Placental epithelial cell (primary cell): ENCODE results near the gene ATP6V1G2. TPM values are rescaled to one million over a fixed set of nuclear protein-coding genes. Genes with fewer than 3 reads are reported as not detected.
A peak's percentile ranks its signal among the peaks of the same experiment; 100 is the strongest.

ENCODE experiments used
- small RNA-seq: library from RNA; depleted of rRNA; stranded (forward); fragments of <200 nt; gene quantifications from one replicate; pipeline ENCODE3, GENCODE V24; 2012
- total RNA-seq: library from RNA; depleted of rRNA; stranded (reverse); fragments of >200 nt; gene quantifications from 2 replicates; pipeline ENCODE4 v1.2.3, GENCODE V29; 2012

Gene ATP6V1G2
- 0.43 and 1.2 TPM in 2 replicates for total RNA-seq

GRCh38 chr6:31546339-31546957 is at the start of gene ATP6V1G2:
Gene ATP6V1G2, minus strand, starts transcription at chr6:31546608. Its CDS starts 49 bp downstream, at chr6:31546559.

GRCh38 chr6:31586008-31586407 is 39.6 kb upstream of the ATP6V1G2 start, which contains the start of gene LST1:
Gene LST1, plus strand, starts transcription at chr6:31586277. Its CDS starts 1,023 bp downstream, at chr6:31587300.

DNA sequence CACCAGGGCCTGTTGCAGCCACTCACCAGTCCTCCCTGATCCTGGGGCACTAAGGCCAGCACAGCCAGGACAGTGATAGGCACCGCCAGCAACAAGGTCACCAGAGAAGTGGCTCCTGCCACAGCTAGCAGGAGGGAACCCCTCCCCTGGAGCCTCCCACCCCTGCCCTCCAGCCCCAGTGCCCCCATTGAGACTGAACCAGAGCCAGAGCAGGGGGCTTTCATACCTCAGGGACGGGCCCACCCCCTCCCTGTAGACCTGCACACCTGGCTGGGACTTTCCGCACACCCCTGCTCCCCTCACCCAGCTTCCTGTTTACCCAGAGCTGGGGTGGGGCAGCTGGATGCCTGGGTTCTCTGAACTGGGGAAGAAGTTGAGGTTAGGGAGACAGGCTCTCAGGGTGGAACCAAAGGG is 35.8 kb upstream of the ATP6V1G2 start, which contains the start of gene LTB:
TSS of gene LTB (minus strand) at position 195 of the 414 bp plus-strand sequence. CDS start at position 188, 7 bp downstream.

DNA sequence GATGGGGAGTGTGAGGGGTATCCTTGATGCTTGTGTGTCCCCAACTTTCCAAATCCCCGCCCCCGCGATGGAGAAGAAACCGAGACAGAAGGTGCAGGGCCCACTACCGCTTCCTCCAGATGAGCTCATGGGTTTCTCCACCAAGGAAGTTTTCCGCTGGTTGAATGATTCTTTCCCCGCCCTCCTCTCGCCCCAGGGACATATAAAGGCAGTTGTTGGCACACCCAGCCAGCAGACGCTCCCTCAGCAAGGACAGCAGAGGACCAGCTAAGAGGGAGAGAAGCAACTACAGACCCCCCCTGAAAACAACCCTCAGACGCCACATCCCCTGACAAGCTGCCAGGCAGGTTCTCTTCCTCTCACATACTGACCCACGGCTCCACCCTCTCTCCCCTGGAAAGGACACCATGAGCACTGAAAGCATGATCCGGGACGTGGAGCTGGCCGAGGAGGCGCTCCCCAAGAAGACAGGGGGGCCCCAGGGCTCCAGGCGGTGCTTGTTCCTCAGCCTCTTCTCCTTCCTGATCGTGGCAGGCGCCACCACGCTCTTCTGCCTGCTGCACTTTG is 29.0 kb upstream of the ATP6V1G2 start, which contains the start of gene TNF:
TSS of gene TNF (plus strand) at position 231 of the 567 bp plus-strand sequence. CDS start at position 408, 177 bp downstream.

DNA sequence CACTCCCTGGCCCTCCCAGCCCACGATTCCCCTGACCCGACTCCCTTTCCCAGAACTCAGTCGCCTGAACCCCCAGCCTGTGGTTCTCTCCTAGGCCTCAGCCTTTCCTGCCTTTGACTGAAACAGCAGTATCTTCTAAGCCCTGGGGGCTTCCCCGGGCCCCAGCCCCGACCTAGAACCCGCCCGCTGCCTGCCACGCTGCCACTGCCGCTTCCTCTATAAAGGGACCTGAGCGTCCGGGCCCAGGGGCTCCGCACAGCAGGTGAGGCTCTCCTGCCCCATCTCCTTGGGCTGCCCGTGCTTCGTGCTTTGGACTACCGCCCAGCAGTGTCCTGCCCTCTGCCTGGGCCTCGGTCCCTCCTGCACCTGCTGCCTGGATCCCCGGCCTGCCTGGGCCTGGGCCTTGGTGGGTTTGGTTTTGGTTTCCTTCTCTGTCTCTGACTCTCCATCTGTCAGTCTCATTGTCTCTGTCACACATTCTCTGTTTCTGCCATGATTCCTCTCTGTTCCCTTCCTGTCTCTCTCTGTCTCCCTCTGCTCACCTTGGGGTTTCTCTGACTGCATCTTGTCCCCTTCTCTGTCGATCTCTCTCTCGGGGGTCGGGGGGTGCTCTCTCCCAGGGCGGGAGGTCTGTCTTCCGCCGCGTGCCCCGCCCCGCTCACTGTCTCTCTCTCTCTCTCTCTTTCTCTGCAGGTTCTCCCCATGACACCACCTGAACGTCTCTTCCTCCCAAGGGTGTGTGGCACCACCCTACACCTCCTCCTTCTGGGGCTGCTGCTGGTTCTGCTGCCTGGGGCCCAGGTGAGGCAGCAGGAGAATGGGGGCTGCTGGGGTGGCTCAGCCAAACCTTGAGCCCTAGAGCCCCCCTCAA is 25.9 kb upstream of the ATP6V1G2 start, which contains the start of gene LTA:
TSS of gene LTA (plus strand) at position 249 of the 871 bp plus-strand sequence. CDS start at position 703, 454 bp downstream.

GRCh38 chr6:31546958-31547726 is 734 bp upstream of the ATP6V1G2 start, which contains the start of gene NFKBIL1:
Gene NFKBIL1, plus strand, starts transcription at chr6:31547608. Its CDS starts 87 bp downstream, at chr6:31547695.

DNA sequence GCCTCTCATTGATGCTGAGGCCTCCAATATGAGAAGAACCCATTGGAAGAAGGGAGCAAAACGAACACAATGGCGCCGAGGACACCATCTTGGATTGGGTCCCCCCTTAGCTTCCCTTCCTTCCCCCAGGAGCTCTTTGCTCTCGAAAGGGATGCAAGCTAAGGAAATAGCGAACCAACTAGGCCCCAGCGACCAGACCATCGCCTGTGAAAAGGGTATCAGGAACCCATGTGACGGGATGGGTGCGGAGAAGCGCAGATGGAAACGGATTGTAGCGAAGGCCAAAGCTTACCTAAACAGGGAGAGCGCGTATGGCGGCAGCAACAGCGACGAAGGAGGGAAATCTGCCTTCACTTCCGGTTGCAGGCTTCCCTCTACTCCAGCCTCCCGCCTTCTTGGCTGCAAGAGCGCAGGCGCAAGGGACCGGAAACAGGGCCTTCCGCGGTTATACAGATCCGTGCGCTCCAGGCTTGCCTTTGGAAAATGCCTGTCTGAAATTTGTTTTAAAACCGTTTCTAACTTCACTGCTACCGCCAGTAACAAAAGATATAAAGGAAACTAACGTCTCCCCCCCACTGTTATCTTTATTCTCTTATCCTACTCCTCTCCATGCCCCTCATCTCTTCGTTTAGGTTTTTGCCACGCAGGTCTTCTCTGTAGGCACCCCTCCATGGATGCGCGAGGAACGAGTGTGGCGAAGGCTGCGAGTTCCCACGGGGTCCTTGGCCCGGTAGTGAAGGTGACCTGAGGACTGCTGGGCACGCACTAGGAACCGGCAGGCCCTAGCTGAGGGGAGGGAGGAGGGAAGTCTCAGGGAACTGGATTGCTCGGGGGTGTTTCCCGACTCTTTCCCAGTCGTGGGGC is 4.5 kb downstream of the ATP6V1G2 start, which contains the start of gene DDX39B:
TSS of gene DDX39B (minus strand) at position 346 of the 864 bp plus-strand sequence. CDS start 1,471 bp downstream, outside the sequence.

DNA sequence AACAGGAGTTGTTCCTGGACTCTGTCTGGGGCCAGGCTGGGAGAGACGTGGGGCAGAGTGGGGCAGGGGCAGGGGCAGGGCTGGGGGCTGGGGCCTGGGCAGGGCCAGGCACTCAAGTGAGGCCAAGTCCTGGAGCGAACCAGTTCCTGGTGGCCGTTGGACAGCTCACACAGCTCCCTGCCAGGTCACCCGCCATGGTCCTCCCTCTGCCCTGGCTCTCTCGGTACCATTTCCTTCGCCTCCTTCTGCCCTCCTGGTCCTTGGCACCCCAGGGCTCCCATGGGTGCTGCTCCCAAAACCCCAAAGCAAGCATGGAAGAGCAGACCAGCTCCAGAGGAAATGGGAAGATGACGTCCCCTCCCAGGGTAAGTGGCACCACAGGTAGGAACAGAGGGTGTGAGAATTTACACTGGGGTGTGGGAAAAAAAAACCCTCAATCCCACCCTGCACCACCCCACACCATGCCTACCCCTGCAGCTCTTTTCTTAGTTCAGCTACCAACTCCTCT is 17.5 kb downstream of the ATP6V1G2 start, which contains the start of gene MCCD1:
TSS of gene MCCD1 (plus strand) at position 142 of the 508 bp plus-strand sequence. CDS start at position 195, 53 bp downstream.

GRCh38 chr6:31497531-31498476 is 48.6 kb downstream of the ATP6V1G2 start, which contains the start of gene MICB:
Gene MICB, plus strand, starts transcription at chr6:31498145. Its CDS starts 49 bp downstream, at chr6:31498194.

Small RNA genes lying within 50 kb of the gene (small RNA-seq; reads per million reads assigned to genes)
- gene AL663061.1, result not detected
- not detected for gene RF00019
- 632 reads per million, percentile 99 among the genes with 10 or more reads in this experiment for gene SNORD117
- not detected for gene SNORD84

Other genes with a start within 250 kb of the ATP6V1G2 start
- gene HLA-B, start 189.4 kb downstream of the ATP6V1G2 start, total RNA-seq, result 5.9 and 11.6 TPM in 2 replicates
- gene MICA, start 143.0 kb downstream of the ATP6V1G2 start, total RNA-seq, result 28.3 and 31.0 TPM in 2 replicates
- 1.1 TPM in 1 of 2 replicates, not detected in the other for gene MICB, start 48.5 kb downstream of the ATP6V1G2 start, total RNA-seq
- gene MCCD1, start 17.6 kb downstream of the ATP6V1G2 start, total RNA-seq, result not detected in 2 replicates
- gene DDX39B, start 4.6 kb downstream of the ATP6V1G2 start, total RNA-seq, result 338 and 413 TPM in 2 replicates
- 37.8 and 46.3 TPM in 2 replicates for gene NFKBIL1, start 1.0 kb upstream of the ATP6V1G2 start, total RNA-seq
- not detected in 2 replicates for gene LTA, start 25.7 kb upstream of the ATP6V1G2 start, total RNA-seq
- 1.2 and 1.5 TPM in 2 replicates for gene TNF, start 29.0 kb upstream of the ATP6V1G2 start, total RNA-seq
- not detected in 2 replicates for gene LTB, start 35.8 kb upstream of the ATP6V1G2 start, total RNA-seq
- not detected in 2 replicates for gene LST1, start 39.7 kb upstream of the ATP6V1G2 start, total RNA-seq
- gene NCR3, start 46.4 kb upstream of the ATP6V1G2 start, total RNA-seq, result not detected in 2 replicates
- not detected in 2 replicates for gene AIF1, start 68.6 kb upstream of the ATP6V1G2 start, total RNA-seq
- 56.5 and 78.9 TPM in 2 replicates for gene PRRC2A, start 74.1 kb upstream of the ATP6V1G2 start, total RNA-seq
- 161 and 237 TPM in 2 replicates for gene BAG6, start 106.1 kb upstream of the ATP6V1G2 start, total RNA-seq
- gene APOM, start 109.3 kb upstream of the ATP6V1G2 start, total RNA-seq, result 0.79 and 0.98 TPM in 2 replicates
- 25.3 and 25.9 TPM in 2 replicates for gene C6orf47, start 114.2 kb upstream of the ATP6V1G2 start, total RNA-seq
- gene GPANK1, start 118.4 kb upstream of the ATP6V1G2 start, total RNA-seq, result 18.0 and 27.1 TPM in 2 replicates
- 185 and 211 TPM in 2 replicates for gene CSNK2B, start 119.5 kb upstream of the ATP6V1G2 start, total RNA-seq
- gene LY6G5B, start 123.4 kb upstream of the ATP6V1G2 start, total RNA-seq, result 4.9 and 5.9 TPM in 2 replicates
- not detected in 2 replicates for gene LY6G5C, start 134.5 kb upstream of the ATP6V1G2 start, total RNA-seq
- 42.8 and 64.6 TPM in 2 replicates for gene ABHD16A, start 156.7 kb upstream of the ATP6V1G2 start, total RNA-seq
- gene LY6G6F, start 160.3 kb upstream of the ATP6V1G2 start, total RNA-seq, result not detected in 2 replicates
- gene LY6G6D, start 168.7 kb upstream of the ATP6V1G2 start, total RNA-seq, result not detected in 2 replicates
- 0.39 and 3.5 TPM in 2 replicates for gene LY6G6C, start 175.1 kb upstream of the ATP6V1G2 start, total RNA-seq
- gene MPIG6B, start 176.8 kb upstream of the ATP6V1G2 start, total RNA-seq, result 0.39 and 0.54 TPM in 2 replicates
- 120 and 147 TPM in 2 replicates for gene DDAH2, start 182.7 kb upstream of the ATP6V1G2 start, total RNA-seq
- gene CLIC1, start 189.9 kb upstream of the ATP6V1G2 start, total RNA-seq, result 568 and 799 TPM in 2 replicates
- gene MSH5, start 193.4 kb upstream of the ATP6V1G2 start, total RNA-seq, result 7.9 and 8.6 TPM in 2 replicates
- 0.79 TPM in 1 of 2 replicates, not detected in the other for gene SAPCD1, start 216.0 kb upstream of the ATP6V1G2 start, total RNA-seq
- 3.8 and 4.7 TPM in 2 replicates for gene VWA7, start 230.7 kb upstream of the ATP6V1G2 start, total RNA-seq
- 30.2 and 90.0 TPM in 2 replicates for gene VARS1, start 249.1 kb upstream of the ATP6V1G2 start, total RNA-seq